UCSD-AML1 (cell line): ENCODE measurements around the gene LCN15.
"Not testable (repeated sequence)": the region's sequence is repeated elsewhere in the genome, so short reads cannot be mapped to it uniquely, and the experiment has no call there.

Source experiments
- DNase-seq: peaks from one replicate; lab custom pipeline; 2025; ENCODE audit not compliant: unreplicated experiment; lab: John Stamatoyannopoulos, UW

Gene LCN15, protein sequence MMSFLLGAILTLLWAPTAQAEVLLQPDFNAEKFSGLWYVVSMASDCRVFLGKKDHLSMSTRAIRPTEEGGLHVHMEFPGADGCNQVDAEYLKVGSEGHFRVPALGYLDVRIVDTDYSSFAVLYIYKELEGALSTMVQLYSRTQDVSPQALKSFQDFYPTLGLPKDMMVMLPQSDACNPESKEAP

DNA sequence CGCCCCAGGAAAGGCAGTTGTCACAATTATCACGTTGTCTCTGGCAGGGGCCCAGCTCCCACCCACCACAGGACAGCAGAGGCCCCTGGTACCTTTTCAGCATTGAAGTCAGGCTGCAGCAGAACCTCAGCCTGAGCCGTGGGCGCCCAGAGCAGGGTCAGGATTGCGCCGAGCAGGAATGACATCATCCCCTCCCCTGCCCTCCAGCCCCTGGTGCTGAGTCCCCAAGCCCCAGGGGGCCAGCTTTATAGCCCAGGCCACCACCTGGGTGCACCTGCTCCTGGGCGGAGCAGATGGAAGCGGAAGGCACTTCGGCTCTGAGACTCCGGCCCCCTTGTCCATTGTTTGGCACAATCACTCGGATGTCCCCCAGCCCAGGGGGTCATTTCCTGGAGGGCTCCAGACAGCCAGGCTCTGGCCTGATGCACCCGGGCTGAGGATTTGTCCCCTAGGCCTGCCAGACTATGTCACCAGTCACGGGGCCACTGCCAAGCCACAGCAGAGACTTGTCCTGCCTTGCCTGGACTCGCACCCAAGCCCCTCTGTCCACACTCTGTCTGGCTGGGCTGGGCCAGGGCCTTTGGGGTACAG, at the start of gene LCN15:
Gene LCN15, minus strand, starts transcription at position 218 of the 591 bp plus-strand sequence. Its CDS starts 30 bp downstream, at position 188.
- no peak for DNase-seq

DNA sequence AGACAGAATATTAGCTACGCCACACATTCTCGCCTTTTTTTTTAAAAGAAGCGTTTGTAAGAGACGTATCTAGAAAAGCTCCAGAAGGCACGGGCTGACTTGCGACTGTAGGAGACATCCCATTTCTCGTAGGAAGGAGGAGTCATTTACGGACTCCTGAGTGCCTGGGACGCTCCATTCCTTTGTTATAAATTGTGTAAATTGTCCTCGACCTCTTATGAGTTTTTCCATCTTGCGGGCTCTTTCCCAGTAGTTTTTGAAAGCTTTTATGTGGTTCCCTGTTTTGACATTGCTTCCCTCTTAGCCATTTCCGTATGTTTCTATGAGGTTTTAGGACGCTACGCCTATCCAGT, 44.5 kb upstream of the LCN15 start:
- no peak for DNase-seq

DNA sequence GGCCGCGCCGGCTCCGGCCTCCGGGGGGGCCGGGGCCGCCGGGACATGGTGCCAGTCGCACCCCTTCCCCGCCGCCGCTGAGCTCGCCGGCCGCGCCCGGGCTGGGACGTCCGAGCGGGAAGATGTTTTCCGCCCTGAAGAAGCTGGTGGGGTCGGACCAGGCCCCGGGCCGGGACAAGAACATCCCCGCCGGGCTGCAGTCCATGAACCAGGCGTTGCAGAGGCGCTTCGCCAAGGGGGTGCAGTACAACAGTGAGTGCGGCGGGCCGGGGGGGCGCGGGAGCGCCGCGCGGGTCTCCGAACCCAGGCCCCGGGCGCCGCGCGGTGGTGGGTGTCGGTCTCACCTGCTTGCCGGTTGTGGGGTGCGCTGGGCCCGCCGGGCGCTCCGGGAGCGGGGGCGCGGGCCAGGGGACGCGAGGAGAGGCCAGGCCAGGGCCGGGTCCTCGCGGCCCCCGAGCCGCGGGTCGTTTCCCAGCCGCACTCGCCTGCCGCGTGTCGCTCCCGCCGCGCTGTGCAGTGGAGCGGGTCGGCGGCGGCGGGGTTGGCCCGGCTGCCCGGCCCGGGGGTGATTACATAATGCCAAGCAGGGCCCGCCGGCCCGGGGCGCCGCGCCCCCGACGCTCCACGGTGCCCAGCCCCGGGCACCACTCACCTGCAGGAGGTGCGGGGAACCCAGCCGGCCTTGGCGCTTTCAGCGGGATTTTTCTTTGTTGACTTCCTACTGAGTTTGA, 43.9 kb upstream of the LCN15 start:
- DNase-seq: peak; percentile 43

DNA sequence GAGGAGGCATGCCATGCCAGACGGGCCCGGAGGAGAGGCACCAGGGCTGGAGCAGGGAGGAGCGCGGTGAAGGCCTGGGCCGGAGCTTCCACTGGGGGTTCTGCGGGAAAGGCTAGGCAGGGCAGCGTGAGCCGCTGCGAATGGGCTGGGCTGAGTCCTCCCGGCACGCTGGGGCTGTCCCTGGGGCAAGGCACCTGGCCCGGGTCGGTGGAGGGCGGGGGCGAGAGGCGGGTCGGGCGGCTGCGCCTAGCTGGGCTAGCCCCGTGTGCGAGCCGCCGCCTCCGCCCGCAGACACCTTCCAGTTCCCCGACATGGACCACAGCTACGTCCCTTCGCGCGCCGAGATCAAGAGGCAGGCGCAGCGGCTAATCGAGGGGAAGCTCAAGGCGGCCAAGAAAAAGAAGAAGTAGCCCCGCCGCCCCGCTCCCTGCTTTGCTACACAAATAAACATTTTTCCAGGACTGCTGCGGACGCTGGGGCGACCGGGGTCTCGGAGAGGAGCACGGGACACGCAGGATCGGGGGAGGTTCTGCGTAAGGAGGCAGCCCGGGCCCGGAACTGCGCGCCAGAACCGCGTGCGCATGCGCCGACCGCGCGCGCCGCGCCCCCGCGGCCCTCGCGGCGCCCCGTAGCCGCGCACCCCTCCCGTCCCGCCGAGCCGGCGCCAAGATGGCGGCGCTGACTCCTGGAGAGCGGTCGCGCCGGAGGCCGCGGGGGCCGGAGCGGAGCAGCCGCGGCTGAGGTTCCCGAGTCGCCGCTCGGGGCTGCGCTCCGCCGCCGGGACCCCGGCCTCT, 43.2 kb upstream of the LCN15 start, which contains the start of gene RABL6:
Gene RABL6, plus strand, starts transcription at position 668 of the 794 bp plus-strand sequence. CDS start 249 bp downstream, outside the sequence.
- peak; percentile 85 for DNase-seq

DNA sequence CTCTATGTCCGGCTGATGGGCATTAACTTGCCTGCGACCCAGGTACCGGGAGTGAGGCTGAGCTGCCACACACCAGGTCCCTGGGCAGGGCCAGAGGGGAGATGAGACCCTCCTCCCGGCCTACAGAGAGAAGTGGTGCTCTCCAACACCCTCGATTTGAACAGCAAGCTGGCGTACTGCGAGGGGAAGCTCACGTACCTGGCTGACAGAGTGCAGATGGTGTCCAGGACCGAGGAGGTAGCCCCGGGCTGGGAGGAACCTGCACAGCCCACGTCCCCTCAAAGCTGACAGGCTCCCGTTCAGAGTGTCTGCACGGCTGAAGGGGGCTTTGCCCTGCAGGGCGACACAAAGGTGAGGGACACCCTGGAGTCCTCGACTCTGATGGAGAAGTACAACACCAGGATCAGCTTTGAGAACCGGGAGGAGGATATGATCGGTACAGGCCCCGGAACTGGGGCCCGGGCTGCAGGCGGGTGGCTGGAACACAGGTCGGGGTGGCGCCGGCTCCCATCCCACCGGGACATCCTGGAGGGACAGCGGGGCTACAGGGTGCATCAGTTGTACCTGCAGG, 42.4 kb upstream of the LCN15 start:
- DNase-seq: no peak

DNA sequence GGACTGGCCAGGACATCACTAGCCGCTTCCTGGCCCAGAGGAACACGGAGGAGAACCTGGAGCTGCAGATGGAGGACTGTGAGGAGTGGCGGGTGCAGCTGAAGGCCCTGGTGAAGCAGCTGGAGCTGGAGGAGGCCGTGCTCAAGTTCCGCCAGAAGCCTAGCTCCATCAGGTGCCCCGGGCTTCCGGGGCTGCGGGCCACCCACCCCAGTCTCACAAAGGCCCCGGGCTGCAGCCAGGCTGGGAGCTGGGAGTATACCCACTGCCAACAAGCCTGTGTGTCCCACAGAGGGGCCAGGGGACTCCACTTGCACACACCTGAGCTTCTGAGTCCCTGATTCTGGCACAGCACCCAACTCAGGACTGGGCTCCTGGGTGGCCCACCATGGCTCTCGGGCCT, 41.7 kb upstream of the LCN15 start:
- no peak for DNase-seq

DNA sequence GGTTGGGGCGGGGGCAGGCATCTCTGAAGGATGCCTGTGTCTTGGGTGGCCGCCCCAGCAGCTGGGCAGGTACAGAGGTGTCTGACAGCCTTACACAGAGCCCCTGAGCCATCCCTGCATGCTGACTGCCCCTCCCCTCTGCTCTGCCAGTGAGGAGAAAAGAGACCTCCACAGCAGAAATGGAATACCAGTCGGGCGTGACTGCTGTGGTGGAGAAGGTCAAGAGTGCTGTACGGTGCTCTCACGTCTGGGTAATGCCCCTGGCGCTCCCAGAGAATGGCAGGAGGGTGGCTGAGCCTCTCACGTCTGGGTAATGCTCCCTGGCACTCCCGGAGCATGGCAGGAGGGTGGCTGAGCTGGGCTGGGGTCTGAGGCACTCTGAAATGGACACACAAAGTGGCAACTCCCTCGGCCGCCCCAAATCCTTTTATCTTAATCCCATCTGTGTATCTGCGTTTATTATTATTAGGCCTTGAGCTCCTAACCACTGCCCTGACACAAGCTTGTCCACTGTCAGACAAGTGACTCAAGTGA, 41.0 kb upstream of the LCN15 start:
- no peak for DNase-seq

DNA sequence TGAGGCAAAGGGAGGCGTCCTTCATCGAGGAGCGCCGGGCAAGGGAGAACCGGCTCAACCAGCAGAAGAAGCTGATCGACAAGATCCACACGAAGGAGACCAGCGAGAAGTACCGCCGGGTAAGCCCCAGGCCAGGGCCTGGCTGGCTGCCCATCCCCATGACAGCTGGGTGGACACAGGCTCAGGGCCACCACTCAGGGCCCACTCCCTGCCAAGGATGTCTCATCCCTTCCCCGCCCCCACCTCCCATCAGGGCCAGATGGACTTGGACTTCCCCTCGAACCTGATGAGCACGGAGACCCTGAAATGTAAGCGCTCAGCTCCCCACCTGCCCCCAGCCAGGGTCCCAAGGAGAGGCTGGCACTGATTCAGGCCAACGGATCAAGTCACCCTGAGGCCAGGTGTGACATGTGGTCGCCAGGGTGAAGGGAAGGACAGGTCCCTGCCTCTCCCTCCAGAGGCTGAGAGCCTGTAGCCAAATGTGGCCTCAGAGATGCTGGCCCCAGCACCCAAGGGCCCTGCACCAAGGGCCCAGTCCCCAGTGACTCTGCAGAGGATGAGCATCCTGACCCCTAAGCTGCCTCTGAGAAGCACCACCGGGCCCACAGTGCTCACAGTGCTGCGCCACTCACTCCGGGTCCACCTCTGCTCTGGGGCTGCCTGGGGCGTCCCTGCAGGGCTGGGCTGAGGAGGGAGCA, 40.3 kb upstream of the LCN15 start:
- no peak for DNase-seq

DNA sequence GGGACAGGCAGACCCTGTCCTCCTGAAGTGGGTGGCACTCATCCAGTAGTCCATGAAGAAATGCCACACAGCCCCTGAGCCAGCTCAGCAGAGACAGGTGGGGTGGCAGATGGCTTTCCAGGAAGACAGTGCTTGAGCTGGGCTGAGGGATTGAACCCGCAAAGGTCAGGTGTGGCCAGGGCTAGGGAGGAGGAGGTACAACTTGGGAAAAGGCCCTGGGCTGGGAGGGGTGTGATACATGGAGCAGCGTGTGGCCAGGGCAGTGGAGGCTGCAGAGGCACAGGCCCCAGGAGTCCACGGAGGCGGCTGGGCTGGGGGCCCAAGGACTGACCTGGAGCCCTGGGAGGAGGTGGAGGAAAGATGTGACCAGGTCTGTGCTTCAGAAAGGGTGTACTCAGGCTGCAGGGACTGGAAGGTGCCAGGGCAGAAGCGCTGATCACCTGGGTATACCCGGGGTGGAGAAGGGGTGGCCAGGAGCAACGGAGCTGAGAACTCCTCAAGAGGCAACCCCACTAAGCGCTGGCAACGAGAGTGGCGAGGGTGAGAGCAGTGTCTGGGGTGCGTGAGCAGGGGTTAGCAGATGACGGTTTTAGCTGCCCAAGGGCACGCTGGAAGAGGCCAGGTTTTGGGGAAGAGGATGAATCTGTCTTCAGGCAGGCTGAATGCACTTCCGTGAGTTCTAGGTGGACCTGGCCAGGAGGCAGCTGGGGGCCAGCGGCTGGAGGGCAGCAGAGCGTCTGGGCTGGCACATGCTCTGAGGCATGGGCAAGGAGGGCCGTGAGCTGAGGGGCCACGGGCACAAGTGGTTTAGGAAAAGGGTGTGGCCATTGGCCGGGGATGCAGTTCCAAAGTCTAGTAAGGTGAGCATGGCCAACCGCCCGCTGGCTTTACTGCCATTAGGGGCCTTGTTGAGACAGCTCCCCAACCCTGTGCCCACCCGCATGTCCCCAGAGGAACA, 39.5 kb upstream of the LCN15 start:
- no peak for DNase-seq

DNA sequence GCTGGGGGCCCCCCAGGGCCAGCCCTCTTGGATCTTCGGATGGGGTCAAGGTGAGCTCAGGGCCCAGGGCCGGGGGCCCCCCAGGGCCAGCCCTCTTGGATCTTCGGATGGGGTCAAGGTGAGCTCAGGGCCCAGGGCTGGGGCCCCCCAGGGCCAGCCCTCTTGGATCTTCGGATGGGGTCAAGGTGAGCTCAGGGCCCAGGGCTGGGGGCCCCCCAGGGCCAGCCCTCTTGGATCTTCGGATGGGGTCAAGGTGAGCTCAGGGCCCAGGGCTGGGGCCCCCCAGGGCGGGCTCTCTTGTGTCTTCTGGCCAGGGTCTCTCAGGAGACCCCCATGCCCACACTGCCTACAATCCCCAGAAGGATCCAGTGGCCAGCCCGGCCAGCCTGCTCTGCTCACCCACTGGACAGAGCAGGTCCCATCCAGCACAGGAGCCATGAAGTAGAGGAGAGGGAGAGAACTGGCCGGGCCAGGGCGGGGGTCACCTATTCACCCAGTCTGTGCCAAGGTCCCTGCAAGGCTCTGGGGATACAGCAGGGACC, 38.8 kb upstream of the LCN15 start:
- not testable (repeated sequence) for DNase-seq

DNA sequence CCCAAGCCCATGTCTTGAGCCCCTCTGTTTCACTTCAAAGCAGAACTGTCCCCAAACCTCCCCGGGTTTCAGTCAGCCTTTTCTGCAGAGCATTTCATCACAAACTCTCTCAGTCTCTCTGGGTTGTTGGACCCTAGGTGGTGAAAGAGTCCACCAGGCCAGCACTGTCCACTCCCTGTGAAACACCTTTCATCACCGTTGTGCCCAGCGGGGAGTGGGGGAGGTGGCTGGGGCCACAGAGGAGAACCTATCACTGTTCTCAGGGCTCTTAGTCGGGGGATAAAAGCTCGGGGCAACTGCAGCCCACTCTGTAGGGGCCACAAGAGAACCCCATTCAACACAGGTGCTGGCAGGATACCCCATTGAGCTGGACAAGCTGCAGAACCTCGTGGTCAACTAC, 38.0 kb upstream of the LCN15 start:
- no peak for DNase-seq

DNA sequence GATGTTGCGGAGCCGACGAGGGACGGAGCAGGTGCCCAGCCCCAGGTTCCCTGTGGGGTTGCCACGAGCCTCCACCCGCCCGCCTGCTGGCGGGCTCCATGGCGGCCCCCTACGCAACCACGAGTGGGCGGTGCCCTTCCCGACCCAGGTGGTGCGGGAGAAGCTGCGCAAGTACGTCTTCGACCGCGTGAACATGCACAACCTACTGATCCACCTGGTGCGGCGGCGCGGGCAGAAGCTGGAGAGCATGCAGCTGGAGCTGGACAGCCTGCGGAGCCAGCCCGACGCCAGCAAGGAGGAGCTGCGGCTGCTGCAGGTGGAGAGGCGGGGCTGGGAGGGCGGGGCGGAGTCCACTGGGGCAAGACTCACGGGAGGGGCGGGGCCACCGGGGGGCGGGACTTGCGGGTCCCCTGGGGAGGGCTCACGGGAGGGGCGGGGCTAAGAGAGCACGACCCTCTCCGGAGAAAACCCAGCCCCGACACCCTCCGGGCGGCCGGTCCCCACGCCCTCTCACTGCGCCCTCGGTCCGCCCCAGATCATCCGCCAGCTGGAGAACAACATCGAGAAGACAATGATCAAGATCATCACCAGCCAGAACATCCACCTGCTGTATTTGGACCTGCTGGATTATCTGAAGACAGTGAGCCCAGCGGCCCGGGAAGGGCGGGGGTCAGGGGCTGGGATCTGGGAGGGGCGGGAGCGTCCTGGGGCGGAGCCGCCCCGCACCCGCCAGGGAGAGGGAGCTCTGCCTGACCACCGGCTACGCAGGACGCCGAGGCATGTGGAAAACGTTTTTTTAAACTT, 35.7 kb upstream of the LCN15 start:
- DNase-seq: peak; percentile 83

DNA sequence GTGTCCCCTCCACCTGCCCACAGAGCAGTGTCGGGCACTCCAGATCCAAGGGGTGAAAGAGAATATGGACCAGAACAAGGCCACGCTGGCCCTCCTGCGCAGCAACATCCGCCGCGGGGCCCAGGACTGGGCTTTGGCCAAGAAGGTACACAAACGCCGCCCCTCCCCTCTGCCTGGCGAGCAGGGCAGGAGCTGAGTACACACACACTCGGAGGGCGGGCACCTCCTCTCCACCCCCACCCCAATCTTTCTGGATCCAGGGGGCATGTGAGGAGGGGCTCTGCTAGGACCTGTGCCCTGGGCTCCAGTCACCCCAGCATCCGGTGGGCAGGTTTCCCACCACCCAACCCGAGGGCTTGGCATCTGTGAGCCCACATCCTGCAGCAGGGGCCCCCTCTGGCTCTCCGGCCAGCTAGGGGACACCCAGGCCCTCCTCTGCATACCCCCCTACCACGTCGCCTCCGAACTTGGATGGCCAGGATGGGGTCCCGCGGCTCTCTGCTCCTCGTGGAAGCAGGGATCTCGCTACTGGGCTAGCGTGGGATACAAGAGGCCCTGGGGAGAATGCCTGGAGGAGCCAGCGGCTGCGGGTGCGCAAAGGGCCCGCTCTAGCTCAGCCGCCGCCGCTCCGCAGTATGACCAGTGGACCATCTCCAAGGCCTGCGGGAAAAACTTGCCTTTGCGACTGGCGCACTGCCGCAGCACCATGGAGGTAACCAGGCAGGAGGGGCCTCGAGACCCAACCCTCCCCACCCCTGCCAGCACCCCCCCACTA, 34.9 kb upstream of the LCN15 start:
- no peak for DNase-seq

DNA sequence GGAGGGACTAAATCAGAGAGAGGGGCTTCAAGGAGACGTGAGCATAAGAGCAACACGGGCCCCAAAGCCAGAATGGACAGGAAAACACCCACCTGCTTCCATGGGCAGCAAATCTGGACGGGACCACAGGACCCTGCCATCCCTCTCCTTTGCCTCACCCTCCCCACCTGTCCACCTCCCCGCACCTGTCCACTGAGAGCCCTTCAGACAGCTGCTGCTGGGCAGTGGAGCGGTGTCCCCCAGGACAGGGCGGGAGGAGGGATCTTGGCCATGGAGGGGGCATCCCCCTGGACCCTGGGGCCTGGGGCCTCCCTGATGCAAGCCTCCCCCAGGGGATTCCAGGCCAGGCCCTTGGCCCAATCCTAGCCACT, 34.4 kb upstream of the LCN15 start:
- DNase-seq: no peak

DNA sequence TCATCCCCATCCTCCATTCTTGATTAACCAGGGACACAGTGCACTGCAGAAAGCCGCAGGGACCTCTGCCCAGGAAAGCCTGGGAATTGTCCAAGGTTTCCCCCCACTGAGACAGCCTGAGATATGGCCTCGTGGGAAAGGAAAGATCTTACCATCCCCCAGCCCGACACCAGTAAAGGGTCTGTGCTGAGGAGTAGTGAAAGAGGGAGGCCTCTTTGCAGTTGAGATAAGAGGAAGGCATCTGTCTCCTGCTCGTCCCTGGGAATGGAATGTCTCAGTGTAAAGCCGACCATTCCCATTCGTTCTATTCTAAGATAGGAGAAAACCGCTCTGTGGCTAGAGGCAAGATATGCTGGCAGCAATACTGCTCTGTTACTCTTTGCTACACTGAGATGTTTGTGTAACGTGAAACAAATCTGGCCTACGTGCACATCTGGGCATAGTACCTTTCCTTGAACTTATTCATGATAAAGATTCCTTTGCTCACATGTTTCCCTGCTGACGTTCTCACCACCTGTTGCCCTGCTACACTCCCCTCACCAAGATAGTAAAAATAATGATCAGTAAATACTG, 32.5 kb upstream of the LCN15 start:
- DNase-seq: not testable (repeated sequence)

DNA sequence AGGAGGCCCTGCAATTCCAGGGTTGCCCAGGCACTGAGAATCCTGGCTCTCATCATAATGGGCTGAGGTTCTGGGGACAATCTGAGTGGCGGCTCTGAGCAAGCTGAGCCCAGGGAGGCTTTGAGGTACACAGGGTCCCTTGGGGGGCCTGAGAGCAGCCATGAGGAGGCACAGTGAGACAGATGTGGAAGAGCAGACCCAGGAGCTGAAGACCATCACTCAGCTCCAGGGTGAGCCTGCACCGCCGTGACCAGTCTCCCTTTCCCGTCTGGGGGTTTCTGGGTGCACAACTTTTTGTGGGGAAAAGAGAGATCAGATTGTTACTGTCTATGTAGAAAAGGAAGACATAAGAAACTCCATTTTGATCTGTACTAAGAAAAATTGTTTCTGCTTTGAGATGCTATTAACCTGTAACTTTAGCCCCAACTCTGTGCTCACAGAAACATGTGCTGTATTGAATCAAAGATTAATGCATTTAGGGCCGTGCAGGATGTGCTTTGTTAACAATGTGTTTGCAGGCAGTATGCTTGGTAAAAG, 32.0 kb upstream of the LCN15 start, which contains the start of gene CCDC183:
Gene CCDC183, plus strand, starts transcription at position 101 of the 537 bp plus-strand sequence. Its CDS starts 60 bp downstream, at position 161.
- DNase-seq: no peak

DNA sequence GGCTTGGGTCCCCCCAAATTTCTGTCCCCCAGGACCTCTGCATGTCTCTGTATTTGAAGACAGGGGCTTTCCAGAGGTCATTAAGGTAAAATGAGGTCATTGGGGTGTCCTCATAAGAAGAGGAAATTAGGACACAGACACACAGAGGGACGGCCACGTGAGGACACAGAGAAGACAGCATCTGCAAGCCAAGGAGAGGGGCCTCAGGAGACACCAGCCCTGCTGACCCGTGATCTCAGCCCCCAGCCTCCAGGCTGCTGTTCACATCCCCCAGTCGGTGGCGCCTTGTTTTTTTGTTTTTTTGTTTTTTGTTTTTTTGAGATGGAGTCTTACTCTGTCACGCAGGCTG, 30.7 kb upstream of the LCN15 start:
- DNase-seq: no peak
